Measurements from ENCODE around the gene POU3F1. TPM values are rescaled to one million over a fixed set of nuclear protein-coding genes. Genes with fewer than 3 reads are reported as not detected.

Gene POU3F1
- total RNA-seq, 1 donor from 2014 or later, result not detected

- intact Hi-C loops (cut with DNase I), result no loop called here
- Histone ChIP-seq H3K27ac (no peak overlapping the region), H3K9me3 (no peaks in the 10 kb centered on the region), H3K4me1 (no peaks in the 10 kb centered on the region), H3K4me3 (no peak overlapping the region), H3K27me3 (no peaks in the 10 kb centered on the region), H3K36me3 (no peaks in the 10 kb centered on the region)
- DNase-seq (ENCODE audit: extremely low spot score in 2 of 2), result no peak
- TF ChIP-seq, protein P1, sequence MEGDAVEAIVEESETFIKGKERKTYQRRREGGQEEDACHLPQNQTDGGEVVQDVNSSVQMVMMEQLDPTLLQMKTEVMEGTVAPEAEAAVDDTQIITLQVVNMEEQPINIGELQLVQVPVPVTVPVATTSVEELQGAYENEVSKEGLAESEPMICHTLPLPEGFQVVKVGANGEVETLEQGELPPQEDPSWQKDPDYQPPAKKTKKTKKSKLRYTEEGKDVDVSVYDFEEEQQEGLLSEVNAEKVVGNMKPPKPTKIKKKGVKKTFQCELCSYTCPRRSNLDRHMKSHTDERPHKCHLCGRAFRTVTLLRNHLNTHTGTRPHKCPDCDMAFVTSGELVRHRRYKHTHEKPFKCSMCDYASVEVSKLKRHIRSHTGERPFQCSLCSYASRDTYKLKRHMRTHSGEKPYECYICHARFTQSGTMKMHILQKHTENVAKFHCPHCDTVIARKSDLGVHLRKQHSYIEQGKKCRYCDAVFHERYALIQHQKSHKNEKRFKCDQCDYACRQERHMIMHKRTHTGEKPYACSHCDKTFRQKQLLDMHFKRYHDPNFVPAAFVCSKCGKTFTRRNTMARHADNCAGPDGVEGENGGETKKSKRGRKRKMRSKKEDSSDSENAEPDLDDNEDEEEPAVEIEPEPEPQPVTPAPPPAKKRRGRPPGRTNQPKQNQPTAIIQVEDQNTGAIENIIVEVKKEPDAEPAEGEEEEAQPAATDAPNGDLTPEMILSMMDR (IDR thresholded peaks at IDR 0.05), result no peak
- no peak for TF ChIP-seq POLR2A (IDR thresholded peaks at IDR 0.05)
- TF ChIP-seq POLR2AphosphoS5 (IDR thresholded peaks at IDR 0.05; ENCODE audit: insufficient read depth in 1 of 2, low read depth in 1 of 2), result no peak
Measured at GRCh38 chr1:38082769-38083263, 36.2 kb upstream of the POU3F1 start.

GRCh38 chr1:38079019-38079418, 32.4 kb upstream of the POU3F1 start:
- DNase-seq (ENCODE audit: extremely low spot score in 2 of 2), result no peak
- Histone ChIP-seq H3K4me1 (no peaks in the 10 kb centered on the region), H3K27ac (no peak overlapping the region), H3K27me3 (no peaks in the 10 kb centered on the region), H3K36me3 (no peaks in the 10 kb centered on the region), H3K4me3 (no peak overlapping the region), H3K9me3 (no peaks in the 10 kb centered on the region)
- no peak for TF ChIP-seq POLR2AphosphoS5 (IDR thresholded peaks at IDR 0.05; ENCODE audit: insufficient read depth in 1 of 2, low read depth in 1 of 2)
- TF ChIP-seq, protein P1 (IDR thresholded peaks at IDR 0.05), result no peak
- TF ChIP-seq POLR2A (IDR thresholded peaks at IDR 0.05), result no peak
- intact Hi-C loops (cut with DNase I), result no loop called here

GRCh38 chr1:38077523-38078147, 31.0 kb upstream of the POU3F1 start:
- DNase-seq (ENCODE audit: extremely low spot score in 2 of 2), result no peak
- H3K27ac ChIP-seq, result no peak overlapping the region
- no peak for TF ChIP-seq POLR2A (IDR thresholded peaks at IDR 0.05)
- no peak for TF ChIP-seq POLR2AphosphoS5 (IDR thresholded peaks at IDR 0.05; ENCODE audit: insufficient read depth in 1 of 2, low read depth in 1 of 2)
- TF ChIP-seq, protein P1 (IDR thresholded peaks at IDR 0.05), result no peak
- H3K4me1 ChIP-seq, result peaks cover 12% of the 10 kb centered on the region
- H3K27me3 ChIP-seq, result no peaks in the 10 kb centered on the region
- H3K4me3 ChIP-seq, result no peak overlapping the region
- H3K36me3 ChIP-seq, result no peaks in the 10 kb centered on the region
- intact Hi-C loops (cut with DNase I), result no loop called here
- H3K9me3 ChIP-seq, result no peaks in the 10 kb centered on the region

GRCh38 chr1:38076455-38076854, 29.9 kb upstream of the POU3F1 start:
- Histone ChIP-seq H3K36me3 (no peaks in the 10 kb centered on the region), H3K9me3 (no peaks in the 10 kb centered on the region), H3K27me3 (no peaks in the 10 kb centered on the region), H3K4me3 (no peak overlapping the region), H3K27ac (no peak overlapping the region), H3K4me1 (peaks cover 19% of the 10 kb centered on the region)
- TF ChIP-seq POLR2A (IDR thresholded peaks at IDR 0.05) (no peak), POLR2AphosphoS5 (IDR thresholded peaks at IDR 0.05; ENCODE audit: insufficient read depth in 1 of 2, low read depth in 1 of 2) (no peak)
- TF ChIP-seq, protein P1 (IDR thresholded peaks at IDR 0.05), result no peak
- no peak for DNase-seq (ENCODE audit: extremely low spot score in 2 of 2)
- intact Hi-C loops (cut with DNase I), result no loop called here

DNA sequence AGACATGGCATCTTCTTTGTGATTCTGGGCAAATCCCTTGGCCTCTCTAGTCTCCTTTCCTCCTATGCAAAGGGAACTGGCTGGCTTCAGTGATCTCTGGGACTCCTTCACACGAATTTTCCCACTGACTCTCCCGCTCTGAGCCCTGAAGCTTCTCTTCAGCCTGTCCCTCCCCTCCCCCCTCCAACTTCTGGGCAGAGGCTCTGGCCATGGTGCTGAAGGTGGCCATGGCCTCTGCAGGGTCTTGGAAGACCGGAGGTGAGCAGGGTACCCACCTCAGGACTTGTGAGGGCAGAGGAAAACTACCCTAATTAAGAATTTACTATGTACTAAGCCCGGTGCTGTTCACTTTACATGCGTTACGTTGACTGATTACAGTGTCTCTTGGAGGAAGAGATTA, 29.4 kb upstream of the POU3F1 start:
- no peaks in the 10 kb centered on the region for H3K9me3 ChIP-seq
- TF ChIP-seq POLR2A (IDR thresholded peaks at IDR 0.05), result no peak
- TF ChIP-seq POLR2AphosphoS5 (IDR thresholded peaks at IDR 0.05; ENCODE audit: insufficient read depth in 1 of 2, low read depth in 1 of 2), result no peak
- TF ChIP-seq, protein P1 (IDR thresholded peaks at IDR 0.05), result no peak
- no peak overlapping the region for H3K27ac ChIP-seq
- H3K4me3 ChIP-seq, result no peak overlapping the region
- DNase-seq (ENCODE audit: extremely low spot score in 2 of 2), result no peak
- intact Hi-C loops (cut with DNase I), result no loop called here
- peaks cover 19% of the 10 kb centered on the region for H3K4me1 ChIP-seq
- no peaks in the 10 kb centered on the region for H3K36me3 ChIP-seq
- H3K27me3 ChIP-seq, result no peaks in the 10 kb centered on the region

All from vagina (tissue), 2 donors.